Stimulated activated CD8-positive, alpha-beta memory T cell treated with anti-CD3 and anti-CD28 coated beads, Interleukin-7, amount 100 ng/mL, for 48 hours (primary cell): Measurements from ENCODE around the gene PRMT5.
"Not testable (repeated sequence)": the region's sequence is repeated elsewhere in the genome, so short reads cannot be mapped to it uniquely, and the experiment has no call there.

Experiments used
- DNase-seq, 2 donors: peaks; one replicate each; pipeline ENCODE4 v3.0.0-alpha.2; 2020; ENCODE audit warnings: low read depth in 1 of 2; ENCODE audit errors: extremely low read depth in 1 of 2

Gene PRMT5

GRCh38 chr14:22929104-22929960 is at the start of gene PRMT5:
Gene PRMT5, minus strand, starts transcription at chr14:22929376. Its CDS starts 15 bp downstream, at chr14:22929361.
- peak; percentile 90 to 98 for DNase-seq

DNA sequence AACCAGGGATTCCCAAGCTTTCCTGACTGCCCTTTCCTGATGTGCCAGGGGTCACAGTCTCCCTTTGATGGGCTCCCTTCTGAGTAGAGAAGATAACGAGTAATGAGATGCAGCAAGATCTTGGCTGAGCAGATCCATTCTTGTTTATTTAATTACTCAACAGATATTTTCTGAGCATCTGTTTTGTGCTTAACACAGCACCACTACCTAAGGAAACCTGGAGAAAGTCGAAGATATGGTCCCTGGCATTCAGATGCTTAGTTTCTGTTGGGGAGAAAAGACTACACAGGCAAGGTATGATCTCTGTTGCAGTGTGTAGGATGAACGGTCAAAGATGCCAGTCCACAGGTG is 49.3 kb upstream of the PRMT5 start:
- DNase-seq: no peak

- DNase-seq: no peak
Observed at GRCh38 chr14:22977684-22978486, 48.7 kb upstream of the PRMT5 start.

- no peak for DNase-seq
Observed at GRCh38 chr14:22977434-22977683, 48.2 kb upstream of the PRMT5 start.

GRCh38 chr14:22976620-22977433 is 47.7 kb upstream of the PRMT5 start:
- DNase-seq: no peak

- no peak for DNase-seq
Observed at GRCh38 chr14:22974530-22975313, 45.5 kb upstream of the PRMT5 start.

- DNase-seq: no peak
Observed at GRCh38 chr14:22973217-22974032, 44.2 kb upstream of the PRMT5 start.

GRCh38 chr14:22972313-22972930 is 43.2 kb upstream of the PRMT5 start:
- DNase-seq: no peak

DNA sequence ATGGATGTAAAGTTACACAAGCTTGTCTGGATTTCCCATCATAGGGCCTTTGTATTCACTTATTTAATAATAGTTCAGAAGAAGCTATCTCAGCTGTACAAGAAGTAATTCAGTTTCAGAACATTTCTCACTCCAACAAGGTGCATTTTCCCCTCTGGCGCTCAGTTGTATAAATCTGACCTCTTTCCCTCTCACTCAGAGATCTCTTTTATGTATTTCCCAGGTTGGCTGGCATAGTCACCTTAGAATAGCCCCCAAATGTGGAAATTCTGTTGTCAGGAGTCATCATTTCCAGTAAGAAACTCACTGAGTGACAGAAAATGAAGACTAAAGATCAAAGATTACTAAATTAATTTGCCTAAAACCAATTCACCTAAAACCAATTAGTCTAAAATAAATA is 42.0 kb upstream of the PRMT5 start:
- DNase-seq: no peak

DNA sequence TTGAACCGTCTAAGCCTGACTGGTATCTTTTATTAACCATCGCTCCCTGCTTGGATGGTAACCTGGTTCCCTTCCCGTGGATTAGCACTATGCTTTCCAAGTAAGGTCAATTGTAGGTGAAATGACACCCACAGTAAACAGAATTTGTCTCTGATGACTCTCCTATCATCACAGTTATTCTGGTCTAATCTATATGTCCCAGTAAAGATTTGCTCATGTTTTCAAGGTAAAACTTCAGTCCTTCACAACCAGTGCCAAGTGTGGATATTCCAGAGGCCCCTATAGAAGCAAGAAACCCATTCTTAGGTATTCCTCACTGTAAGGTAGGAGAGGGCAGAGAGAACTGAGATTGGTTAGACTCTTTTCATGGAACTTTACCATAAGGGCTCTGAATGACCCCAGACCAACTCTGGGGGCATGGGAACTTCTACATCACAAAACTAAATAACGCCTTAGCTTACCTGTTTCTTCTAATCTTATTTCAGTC is 37.6 kb upstream of the PRMT5 start:
- no peak for DNase-seq

DNA sequence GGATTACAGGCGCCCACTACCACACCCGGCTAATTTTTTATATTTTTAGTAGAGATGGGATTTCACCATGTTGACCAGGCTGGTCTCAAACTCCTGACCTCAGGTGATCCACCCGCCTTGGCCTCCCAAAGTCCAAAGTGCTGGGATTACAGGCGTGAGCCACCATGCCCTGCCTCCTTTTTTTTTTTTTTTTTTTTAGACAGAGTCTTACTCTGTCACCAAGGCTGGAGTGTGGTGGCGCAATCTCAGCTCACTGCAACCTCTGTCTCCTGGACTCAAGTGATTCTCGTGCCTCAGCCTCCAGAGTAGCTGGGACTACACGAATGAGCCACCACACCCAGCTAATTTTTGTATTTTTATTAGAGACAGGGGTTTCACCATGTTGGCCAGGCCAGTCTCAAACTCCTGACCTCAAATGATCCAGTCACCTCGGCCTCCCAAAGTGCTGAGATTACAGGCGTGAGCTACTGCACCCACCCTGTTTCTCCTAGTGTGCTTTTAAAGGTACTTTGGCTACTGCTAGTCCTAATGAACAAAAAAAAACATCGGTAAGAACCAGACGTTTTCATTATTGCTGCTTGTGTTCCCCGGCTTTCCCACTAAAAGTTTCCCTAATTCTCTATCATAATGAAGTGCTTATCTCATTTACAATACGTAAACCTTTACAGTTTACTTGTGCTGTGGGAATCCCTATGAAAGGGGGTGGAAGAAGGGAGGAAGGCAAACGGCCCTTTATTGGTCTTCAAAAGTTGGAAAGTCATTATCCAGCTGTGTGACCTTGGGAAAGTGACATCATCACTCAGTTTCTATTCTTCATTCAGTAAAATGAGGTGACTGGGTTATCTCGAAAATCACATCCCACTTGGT is 37.0 kb upstream of the PRMT5 start:
- DNase-seq: not testable (repeated sequence)

- no peak for DNase-seq
Observed at GRCh38 chr14:22962061-22962676, 33.0 kb upstream of the PRMT5 start.

GRCh38 chr14:22955702-22956569 is 26.8 kb upstream of the PRMT5 start:
- DNase-seq: no peak

GRCh38 chr14:22952418-22952817 is 23.2 kb upstream of the PRMT5 start:
- DNase-seq: no peak

DNA sequence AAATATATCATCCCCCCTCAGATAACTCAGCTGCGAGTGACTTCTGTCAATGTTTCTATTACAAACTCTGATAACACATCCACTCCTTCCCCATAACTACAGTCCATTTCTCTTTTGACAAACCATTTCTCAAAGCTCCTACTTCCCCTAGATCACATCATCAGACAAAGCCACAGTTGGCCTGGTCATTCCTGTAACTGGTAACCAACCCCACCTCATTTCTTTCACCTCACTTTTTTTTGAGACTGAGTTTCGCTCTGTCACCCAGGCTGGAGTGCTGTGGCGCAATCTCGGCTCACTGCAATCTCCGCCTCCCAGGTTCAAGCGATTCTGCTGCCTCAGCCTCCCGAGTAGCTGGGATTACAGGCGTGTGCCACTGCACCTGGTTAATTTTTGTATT is 22.6 kb upstream of the PRMT5 start:
- DNase-seq: not testable (repeated sequence)

DNA sequence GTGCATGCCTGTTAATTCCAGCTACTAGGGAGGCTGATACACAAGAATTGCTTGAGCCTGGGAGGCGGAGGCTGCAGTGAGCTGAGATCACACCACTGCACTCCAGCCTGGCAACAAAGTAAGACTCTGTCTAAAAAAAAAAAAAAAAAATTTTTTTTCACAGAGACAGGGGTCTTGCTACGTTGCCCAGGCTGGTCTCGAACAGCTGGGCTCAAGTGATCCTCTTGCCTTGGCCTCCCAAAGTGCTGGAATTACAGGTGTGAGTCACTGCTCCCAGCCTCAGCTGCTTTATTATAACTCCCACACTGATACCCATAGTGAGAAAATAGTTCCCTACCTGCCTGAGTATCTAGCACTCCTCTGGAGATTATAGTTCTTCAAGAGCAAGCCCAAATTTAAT is 16.5 kb upstream of the PRMT5 start:
- no peak for DNase-seq

- DNase-seq: no peak
Observed at GRCh38 chr14:22939684-22940083, 10.5 kb upstream of the PRMT5 start.
